ENCODE data around the gene RNU6-9.

DNA sequence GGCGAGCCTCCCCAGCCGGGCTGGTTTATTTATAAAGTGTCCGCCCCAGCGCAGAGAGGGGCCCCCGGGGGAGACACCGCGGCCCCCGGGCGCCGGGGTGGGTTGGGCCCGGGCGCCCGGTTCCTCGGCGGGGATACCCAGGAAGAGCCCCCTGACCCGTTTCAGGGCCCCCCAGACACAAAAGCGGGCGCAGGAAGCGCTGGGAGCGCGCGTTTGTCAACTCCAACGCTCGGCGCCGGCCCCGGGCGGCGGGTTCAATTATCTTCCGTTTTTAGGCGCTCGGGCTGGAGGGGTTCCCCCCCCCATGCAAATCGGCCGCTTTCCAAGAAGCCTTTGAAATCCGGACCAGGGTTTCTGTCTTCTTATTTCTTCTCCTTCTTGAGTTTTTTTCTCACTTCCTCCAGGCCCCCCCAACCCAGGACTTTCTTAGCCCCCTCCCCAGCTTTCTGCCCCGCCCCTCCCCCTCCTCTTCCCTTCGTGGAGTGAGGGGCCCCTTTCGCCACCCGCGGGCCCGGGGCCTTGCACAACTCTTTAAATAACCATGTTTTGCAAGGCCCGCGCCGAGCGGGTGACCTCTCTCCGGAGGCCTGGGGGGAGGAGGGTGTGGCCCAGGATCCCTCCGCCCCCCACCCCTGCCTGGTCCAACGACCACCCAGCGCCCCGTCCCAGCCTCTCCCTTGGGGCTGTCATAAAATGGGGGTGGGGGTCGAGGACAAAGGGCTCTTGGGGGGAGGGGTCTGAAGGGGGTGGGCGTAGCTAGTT lies 33.5 kb downstream of the RNU6-9 start:
- TF ChIP-seq, protein P1, sequence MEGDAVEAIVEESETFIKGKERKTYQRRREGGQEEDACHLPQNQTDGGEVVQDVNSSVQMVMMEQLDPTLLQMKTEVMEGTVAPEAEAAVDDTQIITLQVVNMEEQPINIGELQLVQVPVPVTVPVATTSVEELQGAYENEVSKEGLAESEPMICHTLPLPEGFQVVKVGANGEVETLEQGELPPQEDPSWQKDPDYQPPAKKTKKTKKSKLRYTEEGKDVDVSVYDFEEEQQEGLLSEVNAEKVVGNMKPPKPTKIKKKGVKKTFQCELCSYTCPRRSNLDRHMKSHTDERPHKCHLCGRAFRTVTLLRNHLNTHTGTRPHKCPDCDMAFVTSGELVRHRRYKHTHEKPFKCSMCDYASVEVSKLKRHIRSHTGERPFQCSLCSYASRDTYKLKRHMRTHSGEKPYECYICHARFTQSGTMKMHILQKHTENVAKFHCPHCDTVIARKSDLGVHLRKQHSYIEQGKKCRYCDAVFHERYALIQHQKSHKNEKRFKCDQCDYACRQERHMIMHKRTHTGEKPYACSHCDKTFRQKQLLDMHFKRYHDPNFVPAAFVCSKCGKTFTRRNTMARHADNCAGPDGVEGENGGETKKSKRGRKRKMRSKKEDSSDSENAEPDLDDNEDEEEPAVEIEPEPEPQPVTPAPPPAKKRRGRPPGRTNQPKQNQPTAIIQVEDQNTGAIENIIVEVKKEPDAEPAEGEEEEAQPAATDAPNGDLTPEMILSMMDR (IDR thresholded peaks at IDR 0.05) = no peak
- TF ChIP-seq POLR2A (IDR thresholded peaks at IDR 0.05) = no peak

All from heart left ventricle (tissue), 13 donors.